Measurements from ENCODE around the gene CDH23.

CDH23 gene

GRCh38 chr10:71743866-71744265 lies 347.1 kb downstream of the CDH23 start:
- Histone ChIP-seq H3K36me3 (ENCODE audit: control insufficient read depth, insufficient read depth, low read length) (no peaks in the 10 kb centered on the region), H3K9ac (no peak overlapping the region), H3K4me2 (ENCODE audit: low read length) (no peak overlapping the region), H3K9me3 (ENCODE audit: control insufficient read depth, low read length) (no peaks in the 10 kb centered on the region), H3K79me2 (no peaks in the 10 kb centered on the region), H3K27me3 (ENCODE audit: control insufficient read depth, insufficient read depth, low read length) (no peaks in the 10 kb centered on the region), H2AFZ (no peak overlapping the region), H3K27ac (no peak overlapping the region), H3K4me1 (no peaks in the 10 kb centered on the region), H3K4me3 (ENCODE audit: low read depth, low read length) (no peak overlapping the region)
- TF ChIP-seq CTCF (IDR thresholded peaks at IDR 0.05): no peak

GRCh38 chr10:71744897-71745663 lies 348.4 kb downstream of the CDH23 start:
- Histone ChIP-seq H3K4me2 (ENCODE audit: low read length) (no peak overlapping the region), H3K27ac (no peak overlapping the region), H3K4me3 (ENCODE audit: low read depth, low read length) (no peak overlapping the region), H3K36me3 (ENCODE audit: control insufficient read depth, insufficient read depth, low read length) (no peaks in the 10 kb centered on the region), H3K27me3 (ENCODE audit: control insufficient read depth, insufficient read depth, low read length) (no peaks in the 10 kb centered on the region), H3K9me3 (ENCODE audit: control insufficient read depth, low read length) (no peaks in the 10 kb centered on the region), H3K79me2 (no peaks in the 10 kb centered on the region), H3K4me1 (no peaks in the 10 kb centered on the region), H3K9ac (no peak overlapping the region), H2AFZ (no peak overlapping the region)
- no peak for TF ChIP-seq CTCF (IDR thresholded peaks at IDR 0.05)

- H3K4me1 ChIP-seq: no peaks in the 10 kb centered on the region
- no peak overlapping the region for H3K4me2 ChIP-seq (ENCODE audit: low read length)
- H3K79me2 ChIP-seq: no peaks in the 10 kb centered on the region
- no peak overlapping the region for H3K4me3 ChIP-seq (ENCODE audit: low read depth, low read length)
- H3K27me3 ChIP-seq (ENCODE audit: control insufficient read depth, insufficient read depth, low read length): no peaks in the 10 kb centered on the region
- no peak overlapping the region for H2AFZ ChIP-seq
- no peaks in the 10 kb centered on the region for H3K36me3 ChIP-seq (ENCODE audit: control insufficient read depth, insufficient read depth, low read length)
- no peak overlapping the region for H3K9ac ChIP-seq
- no peak for TF ChIP-seq CTCF (IDR thresholded peaks at IDR 0.05)
- no peak overlapping the region for H3K27ac ChIP-seq
- H3K9me3 ChIP-seq (ENCODE audit: control insufficient read depth, low read length): no peaks in the 10 kb centered on the region
Measured at GRCh38 chr10:71745664-71746250, 349.0 kb downstream of the CDH23 start.

GRCh38 chr10:71746344-71747037 lies 349.8 kb downstream of the CDH23 start:
- no peak overlapping the region for H3K9ac ChIP-seq
- no peaks in the 10 kb centered on the region for H3K9me3 ChIP-seq (ENCODE audit: control insufficient read depth, low read length)
- H3K27me3 ChIP-seq (ENCODE audit: control insufficient read depth, insufficient read depth, low read length): no peaks in the 10 kb centered on the region
- no peaks in the 10 kb centered on the region for H3K36me3 ChIP-seq (ENCODE audit: control insufficient read depth, insufficient read depth, low read length)
- H3K79me2 ChIP-seq: no peaks in the 10 kb centered on the region
- no peaks in the 10 kb centered on the region for H3K4me1 ChIP-seq
- no peak overlapping the region for H2AFZ ChIP-seq
- TF ChIP-seq CTCF (IDR thresholded peaks at IDR 0.05): no peak
- no peak overlapping the region for H3K4me2 ChIP-seq (ENCODE audit: low read length)
- no peak overlapping the region for H3K4me3 ChIP-seq (ENCODE audit: low read depth, low read length)
- H3K27ac ChIP-seq: no peak overlapping the region
